NCI-H226 (cell line): ENCODE measurements around the gene PPP1R3E.
A peak's percentile ranks its signal among the peaks of the same experiment; 100 is the strongest.

Source experiments
- DNase-seq: peaks from one replicate; pipeline ENCODE4 v3.0.0-alpha.2; 2015

Gene PPP1R3E

GRCh38 chr14:23322568-23323517 lies 20.2 kb upstream of the PPP1R3E start:
- DNase-seq: no peak

GRCh38 chr14:23321572-23322547 lies 19.2 kb upstream of the PPP1R3E start:
- DNase-seq: peak; percentile 51

DNA sequence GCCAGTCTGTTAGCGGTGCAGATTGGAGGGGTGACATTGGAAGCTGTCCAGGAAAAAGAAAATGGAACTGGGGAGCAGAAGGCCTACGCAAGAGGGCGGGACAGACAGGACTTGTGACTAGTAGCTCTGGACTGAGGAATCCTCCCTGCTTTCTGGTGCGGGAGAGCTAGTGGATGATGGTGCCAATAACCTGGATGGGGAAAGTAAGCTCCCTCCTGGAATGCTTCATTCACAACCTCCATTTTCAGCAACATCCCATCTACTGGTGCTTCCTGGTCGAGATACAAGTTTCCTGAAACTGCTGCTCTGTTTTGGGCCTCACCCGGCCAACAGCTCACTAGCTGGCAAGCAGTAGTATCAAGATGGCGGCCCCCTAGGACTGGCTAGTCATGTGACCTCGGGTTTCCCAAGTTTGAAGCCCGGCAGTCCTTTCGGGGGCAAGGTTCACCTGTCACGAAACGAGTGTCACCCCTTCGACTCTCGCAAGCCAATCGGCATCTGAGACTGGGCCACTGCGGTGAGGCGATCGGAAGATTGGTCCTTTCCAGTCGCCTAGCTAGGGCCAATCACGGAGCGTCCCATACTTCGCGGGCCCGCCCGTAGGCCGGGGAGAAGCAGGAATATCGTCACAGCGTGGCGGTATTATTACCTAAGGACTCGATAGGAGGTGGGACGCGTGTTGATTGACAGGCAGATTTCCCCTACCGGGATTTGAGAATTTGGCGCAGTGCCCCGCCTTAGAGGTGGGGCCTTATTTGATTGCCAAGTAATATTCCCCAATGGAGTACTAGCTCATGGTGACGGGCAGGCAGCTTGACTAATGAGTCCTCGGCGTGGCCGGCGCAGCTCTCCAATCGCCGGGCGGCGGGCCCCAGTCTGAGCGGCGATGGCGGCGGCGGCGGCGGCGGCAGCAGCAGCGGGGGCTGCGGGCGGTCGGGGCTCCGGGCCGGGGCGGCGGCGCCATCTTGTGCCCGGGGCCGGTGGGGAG lies 18.2 kb upstream of the PPP1R3E start, which contains the start of gene PABPN1:
Gene PABPN1, plus strand, starts transcription at position 874 of the 988 bp plus-strand sequence. Its CDS starts 13 bp downstream, at position 887.
- peak; percentile 99 for DNase-seq

DNA sequence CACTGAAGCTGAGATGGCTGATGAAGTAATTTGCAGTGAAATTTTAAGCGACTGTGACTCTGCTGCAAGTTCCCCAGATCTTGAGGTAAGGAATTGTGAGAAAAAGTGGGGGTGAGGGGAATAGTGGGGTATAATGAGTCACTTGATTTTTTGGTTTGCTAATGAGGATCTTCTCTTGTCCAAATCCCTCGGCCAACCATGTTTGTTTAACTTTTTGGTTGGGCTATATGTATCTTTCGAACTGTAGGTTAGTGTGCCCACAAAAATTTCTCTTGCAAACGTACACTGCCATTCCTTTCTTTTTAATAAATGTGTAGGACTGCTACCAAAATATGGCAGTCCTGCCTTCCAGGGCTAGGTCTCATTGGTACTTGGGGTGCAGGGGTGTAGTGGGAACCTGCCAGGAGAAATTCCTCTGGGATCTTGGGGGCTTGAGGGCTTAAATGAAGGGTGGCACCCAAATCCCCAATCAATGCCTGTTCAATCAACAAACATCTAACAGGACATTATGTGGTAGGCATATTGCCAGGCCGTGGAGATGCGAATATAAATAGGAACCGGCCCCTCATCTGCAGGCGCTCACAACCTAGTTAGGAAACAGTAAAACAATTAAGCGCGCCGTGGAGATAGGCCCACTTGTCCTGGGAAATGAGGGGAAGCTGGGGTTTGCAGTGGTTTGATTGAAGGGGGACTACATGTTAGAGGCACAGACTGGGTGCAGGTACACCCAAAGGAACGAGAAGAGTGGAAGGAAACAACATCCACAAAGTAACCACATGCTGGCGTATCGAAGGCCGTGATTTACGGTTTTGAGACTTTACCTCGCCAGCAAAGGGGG lies 17.3 kb upstream of the PPP1R3E start:
- DNase-seq: no peak

DNA sequence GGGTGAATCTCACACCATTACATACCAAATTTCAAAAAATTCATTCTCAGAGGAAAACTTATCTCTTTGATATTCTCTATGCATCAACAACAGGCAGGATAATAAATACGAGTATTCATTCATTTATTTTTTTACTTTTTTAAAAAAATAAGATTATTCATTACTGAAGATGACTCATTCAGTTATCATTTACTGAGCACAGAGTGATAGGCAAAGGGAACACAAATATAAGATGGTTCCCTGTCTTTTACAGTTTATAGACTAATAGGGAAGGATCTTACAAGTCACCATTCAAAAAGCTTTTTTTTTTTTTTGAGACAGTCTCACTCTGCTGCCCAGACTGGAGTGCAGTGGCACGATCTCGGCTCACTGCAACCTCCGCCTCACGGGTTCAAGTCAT lies 13.6 kb upstream of the PPP1R3E start:
- no peak for DNase-seq

DNA sequence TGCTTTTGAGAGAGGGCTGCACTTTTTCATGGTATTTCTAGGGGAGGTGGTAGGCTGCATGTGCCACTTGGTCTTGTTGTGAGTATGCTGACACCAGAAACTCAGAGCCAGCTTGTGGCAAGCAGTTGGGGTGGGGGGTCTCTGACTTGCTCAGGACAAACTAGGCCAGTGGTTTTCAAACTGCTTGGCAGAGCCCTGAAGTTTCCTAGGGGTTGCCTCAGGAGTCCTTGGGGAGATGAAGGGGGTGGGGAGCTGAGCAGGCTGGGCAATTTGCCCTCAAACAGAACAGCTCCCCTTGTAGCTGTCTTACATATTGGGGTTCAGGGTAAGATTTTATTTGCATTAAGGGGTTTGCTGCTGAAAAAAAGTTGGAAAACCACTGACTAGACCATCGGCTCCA lies 7.9 kb upstream of the PPP1R3E start:
- no peak for DNase-seq

GRCh38 chr14:23308721-23309445 lies 6.2 kb upstream of the PPP1R3E start:
- DNase-seq: no peak

DNA sequence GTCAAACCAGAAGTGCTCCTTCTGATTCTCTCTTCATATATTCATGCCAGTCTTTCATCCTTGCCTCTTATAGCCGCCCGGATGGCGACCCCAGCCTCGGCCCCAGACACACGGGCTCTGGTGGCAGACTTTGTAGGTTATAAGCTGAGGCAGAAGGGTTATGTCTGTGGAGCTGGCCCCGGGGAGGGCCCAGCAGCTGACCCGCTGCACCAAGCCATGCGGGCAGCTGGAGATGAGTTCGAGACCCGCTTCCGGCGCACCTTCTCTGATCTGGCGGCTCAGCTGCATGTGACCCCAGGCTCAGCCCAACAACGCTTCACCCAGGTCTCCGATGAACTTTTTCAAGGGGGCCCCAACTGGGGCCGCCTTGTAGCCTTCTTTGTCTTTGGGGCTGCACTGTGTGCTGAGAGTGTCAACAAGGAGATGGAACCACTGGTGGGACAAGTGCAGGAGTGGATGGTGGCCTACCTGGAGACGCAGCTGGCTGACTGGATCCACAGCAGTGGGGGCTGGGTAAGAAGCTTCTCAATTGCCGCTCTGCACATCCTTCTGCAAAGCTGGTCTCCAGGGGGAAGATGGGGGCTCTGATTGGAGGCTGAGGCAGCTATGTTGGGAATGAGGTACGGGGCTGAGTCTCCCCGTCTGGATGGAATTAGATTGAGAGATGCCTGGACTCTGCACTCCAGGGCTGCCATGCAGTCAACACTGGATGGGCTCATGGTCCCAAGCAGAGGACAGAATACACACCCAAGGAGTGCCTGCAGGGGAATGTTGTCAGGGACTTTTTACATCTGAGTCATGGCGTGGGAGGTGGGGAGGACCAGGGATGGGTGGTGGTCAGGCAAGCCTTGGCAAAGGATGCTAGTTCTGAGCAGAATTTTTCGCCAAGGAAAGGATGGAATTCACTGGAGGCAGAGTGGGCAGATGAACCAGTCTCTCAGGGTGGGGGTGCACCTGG lies 5.3 kb upstream of the PPP1R3E start:
- DNase-seq: peak; percentile 58

- no peak for DNase-seq
Observed at GRCh38 chr14:23307146-23307530, 4.5 kb upstream of the PPP1R3E start.

- DNase-seq: peak; percentile 90
Observed at GRCh38 chr14:23306412-23307145, 3.9 kb upstream of the PPP1R3E start, which contains the start of gene BCL2L2. Gene BCL2L2, plus strand, starts transcription at chr14:23306833. Its CDS starts 935 bp downstream, at chr14:23307768.

DNA sequence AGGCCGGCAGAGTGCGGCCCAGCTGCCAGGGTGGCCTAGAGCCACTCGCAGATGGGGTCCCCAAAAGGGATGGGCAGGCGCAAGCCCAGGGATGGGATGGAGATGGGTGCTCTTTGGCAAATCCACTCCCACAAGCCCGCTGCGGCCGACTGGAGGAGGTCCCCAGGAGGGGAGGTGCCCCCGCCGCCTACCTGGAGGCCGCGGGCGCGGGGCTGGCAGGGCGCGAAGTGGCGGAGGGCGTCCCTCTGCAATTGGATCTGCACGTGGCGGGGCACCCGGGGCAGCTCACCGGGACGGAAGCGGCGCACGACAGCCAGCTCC lies 730 bp downstream of the PPP1R3E start:
- DNase-seq: no peak

DNA sequence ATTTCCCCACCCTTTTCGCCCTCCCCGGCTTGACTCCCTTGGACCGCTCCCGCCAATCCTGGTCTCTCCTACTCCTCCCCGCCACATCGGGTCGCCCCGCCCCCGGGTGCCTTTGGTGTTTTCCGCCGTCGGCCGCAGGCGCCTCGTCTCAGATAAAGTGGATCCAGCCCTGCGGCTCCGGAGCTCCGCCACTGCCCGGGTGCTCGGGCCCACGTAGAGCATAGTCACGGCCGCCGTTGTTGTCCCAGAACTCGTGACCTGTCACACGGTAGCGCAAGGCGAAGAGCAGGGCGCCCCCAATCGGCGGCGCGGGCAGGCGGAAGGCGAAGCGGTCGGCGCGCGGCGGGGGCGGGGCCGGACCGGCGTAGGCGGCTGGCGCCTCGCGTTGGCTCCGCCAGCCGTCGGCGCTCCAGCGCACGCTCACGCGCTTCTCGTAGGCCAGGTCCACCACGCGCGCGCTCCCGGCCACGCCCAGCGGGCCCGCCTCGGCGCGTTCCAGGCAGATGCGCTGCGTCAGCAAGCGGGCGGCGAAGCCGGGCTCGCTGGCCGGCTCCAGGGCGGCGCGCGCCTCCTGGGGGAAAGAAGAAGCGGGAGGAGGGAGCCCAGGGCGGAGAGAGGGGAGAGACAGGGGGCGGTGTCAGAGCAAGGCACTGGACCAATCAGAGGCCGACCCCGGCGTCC lies 1.2 kb downstream of the PPP1R3E start:
- peak; percentile 97 for DNase-seq

DNA sequence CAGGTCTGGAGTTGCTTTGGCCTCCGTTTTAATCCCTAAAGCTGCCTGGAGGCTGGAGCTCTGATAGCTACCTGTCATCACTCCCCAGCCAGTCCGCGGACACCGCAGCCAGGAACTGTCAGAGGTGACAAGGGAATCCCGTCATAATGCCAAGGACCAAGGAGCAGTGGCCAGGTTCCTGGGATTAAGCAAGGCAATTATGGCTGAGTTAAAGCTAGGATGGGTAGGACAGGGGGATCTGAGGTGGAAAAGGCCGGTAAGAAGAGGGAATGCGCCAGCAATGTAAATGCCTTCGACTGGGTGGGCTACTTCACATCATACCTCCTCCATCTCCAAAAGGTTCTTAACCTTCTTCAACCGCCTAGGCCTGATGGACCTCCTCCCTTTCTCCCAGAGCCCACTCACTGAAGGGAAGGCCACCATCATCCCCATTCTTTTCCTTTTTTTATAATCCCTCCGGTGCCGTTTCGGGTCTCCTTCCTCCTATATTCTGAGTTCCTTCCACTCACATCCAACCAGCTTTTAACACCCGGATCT lies 1.9 kb downstream of the PPP1R3E start:
- DNase-seq: no peak

DNA sequence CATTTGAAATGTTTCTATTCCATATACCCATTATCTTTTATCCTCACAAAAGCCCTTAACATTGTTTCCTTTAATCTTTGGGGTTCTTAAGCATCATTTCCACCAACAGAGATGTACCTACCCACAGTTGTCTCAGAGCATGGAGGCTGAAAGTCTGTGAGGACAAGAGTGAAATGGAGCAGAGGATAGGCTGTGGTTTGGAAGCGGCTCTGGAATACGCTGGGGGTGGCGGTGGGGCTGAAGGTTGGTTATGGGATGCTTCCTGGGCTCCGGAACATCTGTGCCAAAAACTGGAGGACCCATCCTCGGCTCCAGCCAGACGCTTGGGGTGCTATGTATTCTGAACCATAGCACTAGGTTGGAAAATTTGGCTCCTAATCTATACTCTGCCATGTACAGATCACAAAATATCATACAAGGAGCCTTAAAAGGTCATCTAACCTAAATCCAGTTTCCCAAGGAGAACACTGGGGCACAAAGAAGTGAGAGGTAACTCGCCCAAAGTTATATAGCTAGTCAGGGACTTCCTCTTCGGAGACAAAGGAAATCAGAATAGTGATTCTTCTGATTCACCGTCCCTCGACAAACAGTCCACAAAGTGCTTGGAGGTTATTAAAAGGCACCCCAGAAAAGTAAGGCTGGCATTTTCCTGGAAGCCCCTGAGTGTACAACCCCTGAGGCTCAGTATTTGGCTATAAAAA lies 2.5 kb downstream of the PPP1R3E start:
- no peak for DNase-seq

DNA sequence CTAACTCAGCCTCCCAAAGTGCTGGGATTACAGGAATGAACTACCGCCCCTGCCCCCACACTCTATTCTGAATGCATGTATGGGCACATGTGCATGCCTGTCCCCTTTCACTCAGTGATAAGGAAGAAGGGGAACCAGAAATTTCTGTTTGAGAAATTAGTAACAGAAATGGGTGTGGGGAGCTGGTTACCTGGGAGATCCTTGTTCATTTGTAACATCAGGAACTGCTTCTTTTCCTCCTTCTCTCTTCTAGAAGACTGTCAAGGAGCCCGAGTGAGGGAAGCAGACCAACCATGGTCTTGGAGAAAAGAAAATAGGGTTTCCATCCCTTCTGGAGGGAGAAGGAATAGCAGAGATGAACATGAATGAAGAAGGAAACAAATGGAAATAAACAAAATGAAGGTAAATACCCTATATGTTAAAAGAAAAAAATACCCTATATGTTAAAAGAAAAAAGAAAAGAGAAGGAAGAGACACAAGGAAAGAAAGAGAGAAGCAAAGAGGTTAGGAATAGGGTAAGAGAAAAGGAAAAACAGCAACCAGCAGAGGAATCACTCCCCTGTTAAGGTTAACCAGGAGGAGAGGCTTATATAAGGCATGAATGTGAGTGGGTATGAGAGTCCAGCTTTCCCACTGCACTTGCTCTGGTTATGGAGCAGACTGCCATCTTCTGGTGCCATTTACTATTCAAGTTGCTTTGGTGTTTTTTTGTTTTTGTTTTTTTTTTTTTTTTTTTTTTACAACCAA lies 3.3 kb downstream of the PPP1R3E start:
- DNase-seq: no peak

DNA sequence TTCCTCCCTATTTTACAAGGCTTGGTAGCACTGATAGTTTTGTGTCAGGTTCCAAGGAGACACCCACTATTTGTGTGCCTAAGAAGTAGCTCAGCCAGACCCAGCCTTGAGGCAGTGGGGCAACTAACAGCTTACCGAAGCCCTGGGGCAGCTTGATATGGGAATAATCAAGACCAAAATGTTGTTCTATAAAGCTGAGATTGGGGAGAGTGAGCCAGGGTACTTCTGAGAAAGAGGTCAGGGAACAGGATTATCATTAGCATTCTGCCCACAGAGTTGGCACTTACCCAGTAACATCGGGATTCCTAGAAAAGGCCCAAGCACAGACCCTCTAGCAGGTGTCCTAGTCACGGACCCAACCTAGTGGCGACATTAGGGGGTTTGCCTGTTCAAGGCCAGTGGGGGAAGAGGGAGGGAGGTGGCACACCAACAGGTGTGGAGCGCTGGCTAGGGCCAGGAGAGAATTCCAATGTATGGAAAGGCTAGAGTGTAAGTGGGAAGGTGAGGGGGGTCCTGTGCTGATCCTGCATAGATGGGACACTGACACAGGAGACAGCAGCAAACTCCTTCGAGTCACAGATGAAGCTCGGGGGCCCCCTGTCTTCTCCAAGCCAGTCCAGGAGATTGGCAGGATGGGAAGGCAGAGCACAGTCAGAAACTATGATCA lies 4.9 kb downstream of the PPP1R3E start:
- no peak for DNase-seq
